Sigmoid colon (tissue), 3 donors: Measurements from ENCODE around the gene DVL3.

Experiments used
- CTCF ChIP-seq, 4 experiments: fragments of 450-650 bp in 3 of 4; fragments of 200-600 bp in 1 of 4; IDR thresholded peaks; one replicate each; pipeline ENCODE4 v1.5.1; 2016 to 2019; ENCODE audit warnings: antibody characterized with exemption in 4 of 4, mild to moderate bottlenecking in 3 of 4, moderate library complexity in 2 of 4
- POLR2A ChIP-seq, 2 donors: fragments of 450-650 bp; IDR thresholded peaks; one replicate each; pipeline ENCODE4 v1.6.1; 2016; ENCODE audit warnings: antibody characterized with exemption in 2 of 2, mild to moderate bottlenecking in 2 of 2, moderate library complexity in 2 of 2

GRCh38 chr3:184172681-184173373, 17.6 kb downstream of the DVL3 start:
- TF ChIP-seq CTCF (IDR thresholded peaks at IDR 0.05) (no peak), POLR2A (IDR thresholded peaks at IDR 0.05) (no peak)
